HG03108 (cell line): ENCODE measurements around the gene WDCP.
"Not testable (repeated sequence)": the region's sequence is repeated elsewhere in the genome, so short reads cannot be mapped to it uniquely, and the experiment has no call there.

Experiments
- ATAC-seq: cut with Tn5 transposase; IDR thresholded peaks from one replicate; pipeline ENCODE4 v1.9.1; 2021; ENCODE audit warnings: moderate library complexity; ENCODE audit not compliant: unreplicated experiment

The WDCP gene

DNA sequence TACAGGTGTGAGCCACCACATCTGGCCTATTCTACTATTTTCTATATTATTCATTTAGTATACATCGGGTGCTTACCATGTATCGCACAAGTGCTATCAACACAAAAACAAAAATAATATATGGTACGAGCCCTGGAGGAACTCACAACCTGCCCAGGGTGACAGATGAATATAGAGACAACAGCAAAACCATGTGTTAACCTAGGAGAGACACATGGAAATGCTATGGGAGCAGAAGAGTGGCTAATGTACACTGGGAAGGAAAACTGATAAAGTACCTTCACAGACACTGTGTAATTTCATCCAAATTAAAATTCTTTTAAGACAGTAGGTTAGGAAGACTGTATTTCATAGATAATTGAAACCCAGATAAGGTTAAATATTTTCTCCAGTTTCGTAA lies 25.1 kb upstream of the WDCP start:
- no peak for ATAC-seq

DNA sequence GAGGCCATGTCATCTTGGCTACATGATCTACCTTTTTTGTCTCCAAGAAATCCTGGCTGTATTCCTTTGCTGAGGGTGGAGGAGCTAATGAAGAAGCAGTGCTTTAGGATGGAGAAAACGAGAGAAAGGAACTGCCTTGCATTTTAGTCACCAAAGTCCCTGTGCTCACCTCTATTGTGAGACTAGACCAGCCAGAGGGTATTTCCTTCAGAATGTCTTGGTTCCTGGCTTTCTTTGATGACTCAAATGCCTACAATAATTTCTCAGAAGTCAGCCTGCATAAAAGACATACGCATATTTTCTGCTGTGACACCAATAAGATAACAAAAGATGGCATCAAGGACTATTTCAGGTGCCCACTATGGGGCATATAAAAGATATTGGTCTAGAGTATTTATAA lies 18.1 kb upstream of the WDCP start:
- no peak for ATAC-seq

DNA sequence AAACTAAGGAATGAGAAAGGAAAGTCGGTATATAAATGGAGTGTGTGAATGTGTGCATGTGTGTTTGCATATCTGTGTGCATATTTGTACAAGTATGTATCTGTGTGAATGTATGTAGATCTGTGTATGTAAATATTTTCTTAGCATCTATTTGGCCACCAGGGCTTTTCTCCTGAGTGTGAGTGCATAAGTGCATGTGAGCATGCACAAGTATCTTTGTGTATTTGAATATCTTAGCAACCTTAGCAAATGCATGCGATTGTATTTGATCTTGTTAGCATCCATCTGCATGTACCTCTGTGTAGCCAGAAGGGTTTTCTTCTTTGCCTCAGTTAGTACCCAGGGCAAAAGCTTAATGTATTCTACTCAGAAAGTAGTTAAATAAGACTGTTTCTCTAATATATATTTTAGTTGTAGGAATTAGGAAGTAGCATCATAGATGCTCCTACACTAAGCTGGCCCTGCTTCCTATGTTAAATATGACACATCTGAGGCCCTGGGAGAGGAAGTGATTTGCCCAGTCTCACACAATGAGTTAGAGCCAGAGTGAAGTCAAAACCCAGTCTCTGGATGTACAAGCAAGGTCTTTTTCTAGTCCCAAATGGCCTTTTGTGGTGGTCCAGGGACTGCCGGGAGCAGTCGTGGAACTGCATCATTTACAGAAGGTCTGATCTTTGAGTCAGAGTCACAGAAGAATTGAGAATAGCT lies 11.5 kb upstream of the WDCP start:
- no peak for ATAC-seq

DNA sequence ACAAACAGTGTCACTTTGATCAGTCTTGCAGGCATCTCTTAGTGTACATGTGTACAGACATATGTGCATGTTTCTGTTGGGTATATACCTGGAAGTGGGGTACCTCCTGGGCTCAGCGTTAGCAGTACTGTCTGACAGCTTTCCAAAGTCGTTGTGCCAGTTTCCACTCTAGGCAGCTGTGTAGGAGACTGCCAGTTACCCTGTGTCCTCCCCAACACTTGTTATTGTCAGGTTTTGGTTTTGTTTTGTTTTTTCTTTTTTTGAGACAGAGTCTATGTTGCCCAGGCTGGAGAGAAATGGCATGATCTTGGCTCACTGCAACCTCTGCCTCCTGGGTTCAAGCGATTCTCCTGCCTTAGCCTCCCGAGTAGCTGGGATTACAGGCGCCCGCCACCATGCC lies 8.6 kb upstream of the WDCP start:
- no peak for ATAC-seq

DNA sequence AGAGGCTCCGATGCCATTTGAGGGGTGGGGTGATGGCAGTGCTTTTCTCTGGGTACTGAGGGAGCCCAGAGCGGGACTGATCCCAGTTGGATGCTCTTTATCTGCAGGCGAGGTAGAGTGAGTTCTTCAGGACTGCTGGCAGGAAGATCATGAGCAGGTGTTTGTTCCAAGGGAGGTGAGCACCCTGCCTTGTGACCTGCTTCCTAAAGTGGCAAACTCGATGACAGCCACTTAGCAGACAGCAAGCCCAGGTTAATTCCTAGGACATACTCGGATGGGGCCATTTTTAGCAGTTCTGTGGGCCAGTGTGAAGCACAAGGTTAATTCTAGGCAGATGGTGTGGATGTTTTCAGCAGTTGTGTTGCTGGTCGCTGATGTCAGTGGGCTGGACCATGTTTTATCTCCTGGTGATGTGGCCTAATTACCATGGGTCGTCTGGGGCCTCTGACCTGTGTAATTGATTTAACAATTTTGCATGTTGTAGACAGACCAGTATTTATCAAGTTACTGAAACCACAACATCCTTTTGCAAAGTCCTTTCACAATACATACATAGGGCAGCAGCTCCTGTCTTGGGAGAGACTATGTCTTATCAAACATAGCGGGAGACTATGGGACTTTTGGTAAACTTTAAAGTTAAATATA lies 7.3 kb upstream of the WDCP start:
- no peak for ATAC-seq

DNA sequence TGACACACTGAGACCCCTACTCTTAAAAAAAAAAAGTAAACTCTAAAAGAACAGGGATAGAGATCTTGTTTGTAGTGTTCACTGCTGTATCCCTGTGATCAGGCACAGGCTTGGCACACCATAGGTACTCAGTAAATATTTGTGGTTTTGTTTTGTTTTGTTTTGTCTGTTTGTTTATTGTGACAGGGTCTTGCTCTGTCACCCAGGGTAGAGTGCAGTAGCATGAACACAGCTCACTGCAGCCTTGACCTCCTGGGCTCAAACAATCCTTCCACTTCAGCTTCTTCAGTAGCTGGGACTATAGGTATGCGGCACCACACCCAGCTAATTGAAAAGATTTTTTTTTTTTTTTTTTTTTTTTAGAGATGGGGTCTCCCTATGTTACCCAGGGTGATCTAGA lies 5.8 kb upstream of the WDCP start:
- no peak for ATAC-seq

DNA sequence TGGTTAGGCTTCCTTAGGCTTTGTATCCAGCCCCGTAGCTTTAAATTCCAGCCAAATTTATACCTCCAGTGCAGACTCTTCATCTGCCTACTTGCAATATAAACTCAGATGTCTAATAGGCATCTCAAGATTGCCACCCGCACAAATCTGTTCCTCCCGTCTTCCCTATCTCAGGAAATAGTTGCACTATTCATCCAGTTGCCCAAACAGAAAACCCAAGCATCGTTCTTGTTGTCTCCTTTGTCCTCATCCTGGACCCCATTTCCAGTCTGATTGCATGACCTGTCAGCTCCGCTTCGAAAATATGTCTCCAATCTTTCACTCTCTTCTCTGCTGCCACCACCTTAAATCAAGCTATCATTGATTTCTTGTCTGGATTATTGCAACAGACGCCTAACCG lies 4.6 kb upstream of the WDCP start:
- ATAC-seq, result no peak

DNA sequence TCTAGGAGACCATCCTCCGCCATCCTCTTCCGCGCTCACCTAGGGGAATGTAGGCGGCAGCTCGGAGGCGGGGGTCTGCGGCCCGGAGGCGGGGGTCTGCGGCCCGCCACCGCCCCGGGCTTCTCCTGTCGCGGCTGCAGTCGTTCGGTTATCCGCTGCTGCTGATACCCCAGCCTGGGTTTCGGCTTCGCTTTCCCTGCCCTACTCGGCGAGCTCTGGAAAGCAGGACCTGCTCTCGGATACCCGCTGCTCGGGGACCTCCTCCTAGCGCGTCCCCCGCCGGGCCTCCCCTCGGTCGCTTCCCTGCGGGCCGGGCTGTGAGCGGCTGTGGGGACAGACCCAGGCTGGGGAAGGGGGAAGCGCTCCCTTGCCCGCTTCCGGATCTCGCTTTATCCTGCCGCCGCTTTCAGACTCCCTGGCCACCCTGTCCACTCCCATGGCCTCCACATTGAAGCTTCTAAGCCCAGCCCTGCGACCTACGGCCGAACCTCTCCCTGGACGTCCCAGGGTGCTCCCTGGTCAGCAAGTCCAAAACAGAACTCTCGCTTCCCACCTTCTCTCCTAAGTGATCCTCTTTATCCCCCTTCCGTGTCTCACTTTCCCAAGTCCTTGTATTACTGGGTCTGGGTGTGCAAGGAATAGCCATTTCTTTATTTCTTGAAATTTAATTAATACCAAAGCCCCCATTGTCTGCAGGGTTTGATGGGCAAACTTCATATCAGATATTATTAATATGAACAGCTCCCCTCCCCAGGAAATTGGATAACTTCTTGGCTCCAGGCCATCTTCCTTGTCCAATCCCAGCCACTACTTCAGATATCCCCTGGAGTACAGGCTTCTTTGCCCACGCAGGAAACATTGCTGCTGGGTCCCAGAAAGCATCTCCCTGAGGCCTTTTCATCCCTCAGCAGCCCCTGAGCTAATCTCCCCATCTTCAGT lies 3.1 kb upstream of the WDCP start:
- no peak for ATAC-seq

DNA sequence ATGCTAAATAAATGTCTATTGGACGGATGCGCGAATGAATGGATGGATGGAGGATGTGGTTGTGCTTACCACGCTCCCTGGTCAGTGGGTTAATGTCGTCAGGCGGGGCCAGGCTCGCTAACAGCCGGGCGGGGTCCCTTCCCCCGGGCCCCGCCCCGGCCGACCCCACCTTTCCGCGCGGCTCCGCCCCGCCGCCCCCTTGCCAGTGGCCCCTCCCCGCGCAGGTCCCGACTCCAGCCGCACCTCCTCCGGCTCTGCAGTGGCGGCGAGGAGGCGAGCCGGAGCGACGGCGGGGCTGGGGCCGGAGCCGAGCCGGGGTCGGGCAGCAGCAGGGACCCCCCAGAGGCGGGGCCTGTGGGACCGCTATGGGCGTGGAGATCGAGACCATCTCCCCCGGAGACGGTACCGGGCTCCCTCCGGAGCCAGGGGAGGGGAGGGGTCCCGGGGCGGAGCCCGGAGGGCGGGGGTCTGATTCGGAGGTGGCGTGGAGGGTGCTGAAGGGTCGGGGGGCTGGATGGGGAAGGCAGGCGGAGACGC lies 2.4 kb upstream of the WDCP start, which contains the start of gene FKBP1B:
Gene FKBP1B (plus strand): TSS at position 257 of the 537 bp plus-strand sequence. CDS start 109 bp downstream, at position 366.
- no peak for ATAC-seq

DNA sequence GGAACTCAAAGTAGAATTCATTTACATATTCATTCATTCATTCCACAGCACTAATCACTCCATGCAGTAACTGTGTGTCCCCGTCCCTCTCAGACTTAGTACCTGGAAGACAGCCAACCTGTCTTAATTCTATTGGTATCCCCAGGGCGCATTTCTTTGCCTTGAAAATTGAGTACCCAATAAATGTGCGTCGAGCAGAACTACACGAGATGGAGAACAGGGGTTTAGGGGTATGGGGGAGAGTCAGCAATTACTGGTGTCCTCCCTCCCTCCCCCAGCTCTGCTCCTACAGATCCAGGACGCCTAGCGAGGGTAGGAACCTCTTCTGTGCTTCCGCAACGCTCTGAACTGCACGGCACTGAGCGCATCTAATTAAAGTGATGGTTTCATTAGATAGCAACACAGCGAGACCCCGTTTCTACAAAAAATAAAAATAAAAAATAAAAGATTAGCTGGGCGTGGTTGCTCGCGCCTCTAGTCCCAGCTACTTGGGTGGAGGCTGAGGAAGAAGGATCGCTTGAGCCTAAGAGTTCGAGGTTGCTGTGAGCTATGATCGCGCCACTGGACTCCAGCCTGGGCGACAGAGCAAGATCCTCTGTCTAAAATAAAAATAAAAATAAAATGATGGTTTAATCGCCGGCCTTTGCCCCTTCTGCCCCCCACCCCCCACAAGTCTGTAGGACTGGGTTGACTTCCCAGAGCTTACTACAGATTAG lies 1.7 kb upstream of the WDCP start:
- no peak for ATAC-seq

DNA sequence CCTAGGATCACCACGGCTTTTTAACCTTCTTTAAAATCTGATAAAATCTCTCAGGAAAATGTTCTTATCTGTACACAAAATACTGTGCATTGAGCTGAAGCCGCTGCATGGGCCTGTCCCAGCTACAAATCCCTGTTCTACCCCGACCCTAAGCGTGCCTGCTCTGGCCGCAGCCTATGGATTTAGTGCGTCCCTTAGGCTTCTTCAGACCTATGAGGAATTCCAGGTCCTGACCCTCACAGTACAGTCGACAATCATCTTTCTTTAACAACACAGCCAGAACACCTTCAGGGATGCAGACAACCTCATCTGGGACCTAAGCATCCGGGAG lies 477 bp upstream of the WDCP start:
- no peak for ATAC-seq

DNA sequence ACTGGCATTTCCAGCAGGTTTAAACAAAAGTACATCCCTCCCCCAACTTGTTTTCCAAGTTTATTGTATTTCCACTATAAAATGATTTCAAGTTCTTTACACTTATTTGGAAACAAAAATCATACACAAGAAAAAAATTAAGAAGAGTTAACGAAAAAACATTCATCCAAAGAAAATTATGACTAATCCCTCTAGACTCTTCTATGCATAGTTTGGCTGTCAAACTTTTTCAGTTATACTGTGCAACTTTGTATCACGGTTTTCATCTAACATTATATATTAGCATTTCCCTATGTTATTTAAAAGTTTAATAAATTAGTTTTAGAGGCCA lies 627 bp downstream of the WDCP start:
- ATAC-seq, result no peak

DNA sequence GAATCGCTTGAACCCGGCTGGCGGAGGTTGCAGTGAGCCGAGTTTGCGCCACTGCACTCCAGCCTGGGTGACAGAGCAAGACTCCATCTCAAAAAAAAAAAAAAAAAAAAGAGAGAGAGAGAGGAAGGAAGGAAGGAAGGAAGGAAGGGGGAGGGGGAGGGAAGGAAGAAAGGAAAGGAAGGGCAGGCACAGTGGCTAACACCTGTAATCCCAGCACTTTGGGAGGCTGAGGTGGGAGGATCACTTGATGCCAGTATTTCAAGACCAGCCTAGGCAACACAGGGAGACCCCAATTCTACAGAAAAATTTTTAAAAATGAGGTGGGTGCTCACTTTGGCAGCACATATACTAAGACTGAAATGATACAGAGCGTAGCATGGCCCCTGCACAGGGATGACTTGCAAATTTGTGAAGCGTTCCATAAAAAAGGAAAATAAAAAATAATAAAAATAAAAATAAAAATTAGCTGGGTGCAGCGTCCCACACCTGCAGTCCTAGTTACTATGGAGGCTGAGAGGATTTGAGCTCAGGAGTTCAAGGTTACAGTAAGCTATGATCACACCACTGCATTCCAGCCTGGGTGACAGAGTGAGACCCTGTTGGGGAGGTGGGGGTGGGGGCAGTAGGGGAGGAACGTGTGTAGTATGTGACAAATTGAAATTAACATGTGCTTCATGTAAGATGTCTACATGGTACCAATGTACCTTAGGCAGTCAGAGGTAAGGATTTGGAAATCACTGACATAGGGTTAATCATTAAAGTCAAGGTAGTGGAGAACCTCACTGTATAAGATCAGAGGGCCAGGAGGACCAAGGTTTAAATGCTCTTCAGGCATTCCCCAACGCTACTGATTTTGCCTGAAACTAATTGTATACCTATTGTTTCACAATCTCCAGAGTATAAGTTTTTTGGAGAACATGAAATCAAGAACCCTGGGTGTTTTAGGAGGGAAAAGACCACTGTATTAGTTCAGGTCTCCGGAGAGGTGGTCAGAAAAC lies 1.4 kb downstream of the WDCP start:
- no peak for ATAC-seq

DNA sequence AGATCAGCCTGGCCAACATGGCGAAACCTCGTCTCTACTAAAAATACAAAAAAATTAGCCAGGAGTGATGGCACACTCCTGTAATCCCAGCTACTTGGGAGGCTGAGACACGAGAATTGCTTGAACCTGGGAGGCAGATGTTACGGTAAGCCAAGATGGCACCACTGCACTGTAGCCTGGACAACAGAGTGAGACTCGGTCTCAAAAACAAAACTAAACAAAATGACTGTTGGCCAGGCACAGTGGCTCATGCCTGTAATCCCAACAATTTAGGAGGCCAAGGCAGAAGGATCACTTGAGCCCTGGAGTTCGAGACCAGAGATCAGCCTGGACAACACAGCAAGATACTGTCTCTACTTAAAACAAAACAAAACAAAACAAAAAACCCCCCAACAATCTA lies 4.1 kb downstream of the WDCP start:
- not testable (repeated sequence) for ATAC-seq

DNA sequence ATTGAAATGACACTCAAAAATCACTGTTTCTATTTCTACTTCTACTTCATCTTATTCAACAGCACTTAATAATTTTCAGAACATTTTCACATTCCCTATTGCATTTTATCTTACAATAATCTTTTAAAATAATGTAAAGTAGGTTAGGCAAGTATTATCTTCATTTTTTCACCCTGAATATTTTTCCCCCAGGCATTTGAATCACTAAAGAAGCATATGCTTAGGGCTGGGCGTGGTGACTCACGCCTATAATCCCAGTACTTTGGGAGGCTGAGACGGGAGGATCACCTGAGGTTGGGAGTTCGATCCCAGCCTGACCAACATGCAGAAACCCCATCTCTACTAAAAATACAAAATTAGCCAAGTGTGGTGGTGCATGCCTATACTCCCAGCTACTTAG lies 6.7 kb downstream of the WDCP start:
- ATAC-seq, result no peak

DNA sequence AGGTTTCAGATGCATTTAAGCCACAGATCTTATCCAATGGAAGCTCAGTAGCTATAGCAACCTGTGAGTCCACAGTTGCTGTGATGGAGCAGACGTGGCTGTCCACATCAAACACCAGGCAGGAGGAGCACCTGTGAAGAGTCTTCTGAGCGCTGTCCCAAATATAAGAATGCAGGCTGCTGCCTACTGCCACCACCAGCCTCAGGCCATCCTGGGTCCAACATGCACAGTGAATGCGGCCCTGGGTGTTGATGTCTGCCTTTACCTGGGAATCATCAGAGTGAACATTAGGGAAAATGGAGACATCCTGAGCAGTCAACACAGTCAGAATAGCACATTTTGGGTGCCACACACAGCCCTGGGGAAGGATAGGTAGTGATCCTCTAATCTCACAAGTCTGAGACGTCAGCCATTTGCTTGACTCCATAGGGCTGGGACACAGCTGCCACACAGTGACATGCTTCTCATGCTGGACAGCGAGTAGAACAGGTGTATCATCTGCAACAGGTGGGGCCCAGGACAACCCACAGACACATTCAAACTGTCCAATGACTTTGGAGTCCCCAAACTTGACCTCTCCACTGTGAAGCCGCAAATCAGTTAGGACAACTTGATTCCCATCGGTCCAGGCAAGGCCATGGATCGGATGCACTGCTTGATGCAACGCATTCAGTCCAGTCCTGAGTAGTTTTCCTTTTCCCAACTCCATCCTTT lies 8.2 kb downstream of the WDCP start:
- ATAC-seq, result no peak

DNA sequence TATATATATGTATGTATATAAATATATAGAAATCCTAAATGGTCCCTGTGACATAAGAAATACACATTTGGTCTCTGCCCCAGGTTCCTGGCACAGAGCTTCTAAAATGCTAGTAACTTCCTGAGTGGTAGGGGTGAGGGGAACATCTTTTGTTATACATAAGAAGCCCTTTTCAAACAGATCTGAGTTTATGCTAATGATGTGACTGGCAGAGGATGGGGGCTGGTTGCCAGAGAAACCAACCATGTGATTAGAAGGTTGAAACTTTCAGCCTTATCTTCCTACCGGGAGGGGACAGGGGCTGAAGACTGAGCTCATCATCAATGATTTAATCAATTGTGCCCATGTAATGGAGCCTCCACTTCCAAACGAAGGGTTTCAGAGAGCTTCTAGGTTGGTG lies 21.0 kb downstream of the WDCP start:
- ATAC-seq, result no peak

DNA sequence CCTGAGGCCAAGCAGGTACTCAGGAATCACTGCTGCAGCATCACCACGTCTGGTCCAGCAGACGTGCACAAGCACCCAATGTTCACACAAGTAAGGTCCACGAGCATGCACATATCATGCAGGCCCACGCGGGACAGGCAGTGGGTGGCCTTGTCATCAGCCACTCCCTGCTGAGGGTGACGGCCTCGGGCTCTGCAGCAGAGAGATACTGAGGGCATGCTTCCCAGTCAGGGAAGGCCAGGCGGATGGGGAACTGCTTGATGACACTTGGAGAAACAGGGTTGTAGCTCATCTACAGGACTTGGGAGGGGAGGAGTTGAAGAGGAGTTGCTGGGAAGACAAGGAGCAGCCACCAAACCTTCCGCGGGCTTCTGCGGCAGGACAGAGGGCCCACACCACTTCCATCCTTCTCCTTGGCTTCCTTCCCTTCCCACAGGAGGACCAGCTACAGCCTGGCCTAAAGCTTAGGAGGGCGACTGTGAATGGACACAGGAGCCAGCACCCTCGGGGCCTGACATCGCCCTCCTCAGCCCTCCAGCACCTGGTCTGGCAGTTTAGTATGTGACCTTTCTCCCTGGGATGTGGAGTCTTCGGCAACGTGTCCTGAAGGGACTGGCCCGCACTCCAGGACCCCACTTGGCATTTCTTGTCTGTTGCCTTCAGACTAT lies 22.1 kb downstream of the WDCP start:
- no peak for ATAC-seq

DNA sequence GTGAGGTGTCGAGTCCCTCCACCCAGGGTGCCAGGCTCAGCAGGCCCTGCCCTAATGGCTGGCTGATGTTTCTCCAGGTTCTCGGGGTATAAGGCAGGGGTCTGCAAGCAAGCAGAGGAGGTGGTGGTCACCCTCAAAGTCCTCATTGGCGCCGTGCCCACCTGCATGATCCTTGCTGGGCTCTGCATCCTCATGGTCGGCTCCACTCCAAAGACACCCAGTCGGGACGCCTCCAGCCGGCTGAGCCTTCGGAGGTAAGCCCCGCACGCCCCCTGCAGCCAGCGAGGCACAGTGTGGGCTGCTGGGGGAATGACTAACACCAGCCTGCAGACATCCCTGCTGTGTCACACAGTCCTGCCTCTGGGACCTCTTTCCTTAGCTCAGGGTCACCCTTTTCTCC lies 23.2 kb downstream of the WDCP start:
- ATAC-seq, result no peak
